Embryonic facial prominence (tissue), 1 donor: ENCODE measurements around the gene CDC7.
"Not testable (repeated sequence)": the region's sequence is repeated elsewhere in the genome, so short reads cannot be mapped to it uniquely, and the experiment has no call there.

ENCODE experiments used
- DNase-seq: peaks from one replicate; pipeline ENCODE4 v3.0.0-alpha.2; 2016; ENCODE audit errors: extremely low spot score

Gene CDC7

GRCh38 chr1:91500756-91501522, at the start of gene CDC7:
TSS of gene CDC7 (plus strand) at chr1:91500851. CDS start at chr1:91501717, 866 bp downstream.
- DNase-seq: peak; percentile 82

- no peak for DNase-seq
Measured at GRCh38 chr1:91454136-91454535, 46.5 kb upstream of the CDC7 start.

- no peak for DNase-seq
Measured at GRCh38 chr1:91455334-91455733, 45.3 kb upstream of the CDC7 start.

GRCh38 chr1:91455896-91456295, 44.8 kb upstream of the CDC7 start:
- DNase-seq: no peak

GRCh38 chr1:91465350-91465749, 35.3 kb upstream of the CDC7 start:
- DNase-seq: not testable (repeated sequence)

GRCh38 chr1:91476533-91477217, 24.0 kb upstream of the CDC7 start:
- DNase-seq: no peak

GRCh38 chr1:91487469-91487868, 13.2 kb upstream of the CDC7 start:
- DNase-seq: no peak

GRCh38 chr1:91490501-91490900, 10.2 kb upstream of the CDC7 start:
- no peak for DNase-seq

- no peak for DNase-seq
Measured at GRCh38 chr1:91498035-91498434, 2.6 kb upstream of the CDC7 start.

GRCh38 chr1:91498498-91499245, 2.0 kb upstream of the CDC7 start:
- DNase-seq: no peak

GRCh38 chr1:91499346-91499745, 1.3 kb upstream of the CDC7 start:
- DNase-seq: no peak

GRCh38 chr1:91499904-91500755, 521 bp upstream of the CDC7 start:
- no peak for DNase-seq

GRCh38 chr1:91501523-91501851, 836 bp downstream of the CDC7 start:
- DNase-seq: no peak

GRCh38 chr1:91501971-91502671, 1.5 kb downstream of the CDC7 start:
- DNase-seq: no peak

GRCh38 chr1:91502672-91503184, 2.1 kb downstream of the CDC7 start:
- no peak for DNase-seq

- no peak for DNase-seq
Measured at GRCh38 chr1:91503332-91503900, 2.8 kb downstream of the CDC7 start.

GRCh38 chr1:91503975-91504530, 3.4 kb downstream of the CDC7 start:
- no peak for DNase-seq

- no peak for DNase-seq
Measured at GRCh38 chr1:91505086-91505485, 4.4 kb downstream of the CDC7 start.

GRCh38 chr1:91506071-91506470, 5.4 kb downstream of the CDC7 start:
- no peak for DNase-seq

- DNase-seq: no peak
Measured at GRCh38 chr1:91507328-91507727, 6.7 kb downstream of the CDC7 start.
